ENCODE results near the gene RNASE7.
"Not testable (repeated sequence)": the region's sequence is repeated elsewhere in the genome, so short reads cannot be mapped to it uniquely, and the experiment has no call there.

RNASE7 gene

GRCh38 chr14:21023817-21024584 lies 18.2 kb upstream of the RNASE7 start:
- no peak for DNase-seq (ENCODE audit: low read depth)

DNA sequence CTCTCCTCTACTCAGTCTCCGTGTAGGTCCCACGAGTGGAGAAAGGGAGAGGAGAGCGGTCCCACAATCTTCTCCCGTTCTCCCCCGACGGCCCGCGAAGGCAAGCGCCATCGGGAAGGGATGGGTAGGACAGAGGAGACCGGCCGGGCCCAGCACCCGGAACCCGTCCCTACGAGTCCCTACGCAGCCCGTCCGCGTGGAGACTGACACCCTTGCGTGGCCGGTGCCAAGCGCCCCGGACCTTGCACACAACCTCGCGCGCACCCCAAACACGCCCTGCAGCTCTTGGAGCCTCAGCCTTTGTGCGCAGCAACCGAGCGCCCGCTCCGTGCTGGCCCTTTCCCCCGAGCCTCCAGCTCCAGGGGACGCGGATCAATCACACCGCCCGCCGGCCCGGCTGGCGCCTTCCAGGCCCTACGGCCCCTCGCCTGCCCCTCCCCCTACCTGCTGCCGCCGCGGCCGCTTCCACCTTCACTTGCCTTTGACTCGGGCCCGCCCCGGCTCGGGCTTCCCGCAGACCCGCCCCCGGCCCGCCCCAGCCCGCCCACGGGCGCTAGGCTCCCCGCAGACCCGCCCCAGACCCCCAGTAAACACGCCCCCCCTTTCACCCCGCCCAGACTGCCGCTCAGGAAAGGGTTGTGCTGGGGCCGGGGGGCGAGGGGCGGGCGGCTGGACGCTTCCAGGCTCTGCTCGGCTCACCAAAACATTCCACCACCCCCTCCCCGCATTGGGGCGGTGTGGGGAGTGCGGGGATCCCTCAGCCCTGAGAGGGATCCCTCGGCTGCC lies 17.4 kb upstream of the RNASE7 start, which contains the start of gene NDRG2:
NDRG2 (minus strand) TSS at position 477 of the 786 bp plus-strand sequence. CDS start 1,746 bp downstream, outside the sequence.
- DNase-seq (ENCODE audit: low read depth), result peak; percentile 38

GRCh38 chr14:21025371-21026273 lies 16.5 kb upstream of the RNASE7 start:
- no peak for DNase-seq (ENCODE audit: low read depth)

DNA sequence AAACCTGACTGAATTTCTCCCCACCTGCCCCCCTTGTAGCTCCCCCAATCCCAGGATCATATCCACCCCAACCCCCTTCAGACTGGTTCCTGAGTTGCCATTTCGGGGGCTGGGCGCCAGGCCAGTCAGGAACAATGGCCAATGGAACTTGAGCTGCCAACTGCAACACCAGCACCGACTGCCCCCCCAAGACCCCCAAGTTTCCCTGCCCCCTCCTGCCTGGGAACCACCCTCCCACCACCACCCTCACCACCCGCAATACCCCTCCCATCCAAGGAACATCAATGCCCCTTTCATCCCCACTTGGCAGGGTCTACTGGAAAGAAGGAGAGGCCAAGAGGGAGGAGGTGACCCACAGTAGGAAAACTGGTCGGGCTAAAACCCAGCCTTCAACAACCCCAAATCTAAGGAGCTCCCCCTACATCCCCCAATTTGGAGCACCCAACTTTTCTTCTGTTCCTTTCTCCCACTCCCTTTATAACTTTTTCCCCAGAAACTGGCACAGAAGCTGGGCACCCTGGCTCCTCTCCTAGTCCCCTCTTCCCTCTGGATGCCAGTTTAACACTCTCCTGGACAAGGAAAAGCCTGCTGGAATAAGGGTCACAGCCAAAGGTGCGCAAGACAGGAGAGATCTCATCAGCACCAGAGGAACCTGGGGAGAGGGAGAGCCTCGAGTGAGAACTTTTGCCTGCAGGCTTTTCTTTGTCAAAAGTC lies 15.7 kb upstream of the RNASE7 start:
- no peak for DNase-seq (ENCODE audit: low read depth)

DNA sequence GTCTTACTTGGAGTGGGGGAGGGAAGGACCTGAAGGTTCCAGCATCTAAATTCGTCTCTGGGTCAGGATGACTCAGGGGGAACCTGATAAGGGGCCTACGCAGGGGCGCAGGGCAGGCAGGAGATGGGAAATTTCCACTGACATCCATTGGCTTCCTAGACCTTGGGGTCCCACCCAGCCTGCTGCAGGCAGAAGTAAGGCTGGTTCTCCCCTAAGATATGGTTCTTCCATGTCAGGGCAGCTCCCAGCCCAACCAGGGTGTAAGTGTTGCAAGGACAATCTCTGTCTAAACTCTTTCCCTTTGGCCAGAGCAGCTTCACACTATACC lies 15.2 kb upstream of the RNASE7 start:
- no peak for DNase-seq (ENCODE audit: low read depth)

DNA sequence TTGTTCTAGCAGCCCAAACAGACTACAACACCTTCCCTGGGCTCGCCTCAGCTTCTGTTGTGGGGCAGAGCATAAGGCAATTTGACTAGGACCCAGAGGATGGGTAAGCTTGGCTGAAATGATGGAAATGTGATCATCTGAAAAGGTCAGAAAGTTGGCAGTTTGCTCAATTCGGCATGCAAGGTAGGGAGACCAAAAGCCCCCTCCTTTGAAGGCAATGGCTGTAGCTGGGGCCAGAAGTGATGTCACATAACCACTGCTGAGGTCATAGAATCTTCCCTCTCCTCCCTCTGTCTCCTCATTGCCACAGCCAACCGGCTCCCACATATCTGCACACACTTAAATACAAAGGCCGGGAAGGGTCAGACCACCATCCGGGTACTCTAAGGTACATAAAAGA lies 12.2 kb upstream of the RNASE7 start, which contains the start of gene TPPP2:
TPPP2 (plus strand) TSS at position 301 of the 400 bp plus-strand sequence. CDS start 365 bp downstream, outside the sequence.
- DNase-seq (ENCODE audit: low read depth), result no peak

GRCh38 chr14:21030531-21030930 lies 11.6 kb upstream of the RNASE7 start:
- no peak for DNase-seq (ENCODE audit: low read depth)

- no peak for DNase-seq (ENCODE audit: low read depth)
Measured at GRCh38 chr14:21032326-21033132, 9.6 kb upstream of the RNASE7 start.

DNA sequence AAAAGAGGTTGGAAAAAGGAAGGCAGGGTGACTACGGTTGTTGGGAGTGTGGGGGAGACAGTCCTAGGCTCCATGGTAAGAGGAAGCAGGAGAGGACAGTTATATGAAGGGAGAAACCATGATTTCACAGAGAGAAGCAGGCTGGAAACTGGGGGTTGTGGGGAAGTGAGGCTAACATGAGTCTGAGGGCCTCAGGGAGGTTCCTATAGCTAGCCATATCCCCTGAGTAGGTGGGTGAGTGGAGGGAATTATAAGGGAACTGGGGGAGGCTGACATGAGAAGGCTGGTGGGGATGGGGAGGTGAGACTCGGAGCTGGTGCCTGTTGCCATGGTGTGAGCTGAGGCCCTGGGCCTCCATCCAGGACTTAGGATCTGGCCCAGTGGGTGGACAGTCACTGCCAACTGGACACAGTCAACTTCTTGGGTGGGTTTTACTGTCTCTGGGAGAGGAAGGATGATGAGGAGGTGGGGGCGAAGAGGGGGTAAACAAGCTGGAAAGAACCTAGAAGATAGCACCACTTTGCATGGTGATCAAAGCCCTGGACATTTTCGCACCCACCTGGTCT lies 8.9 kb upstream of the RNASE7 start:
- DNase-seq (ENCODE audit: low read depth), result no peak

DNA sequence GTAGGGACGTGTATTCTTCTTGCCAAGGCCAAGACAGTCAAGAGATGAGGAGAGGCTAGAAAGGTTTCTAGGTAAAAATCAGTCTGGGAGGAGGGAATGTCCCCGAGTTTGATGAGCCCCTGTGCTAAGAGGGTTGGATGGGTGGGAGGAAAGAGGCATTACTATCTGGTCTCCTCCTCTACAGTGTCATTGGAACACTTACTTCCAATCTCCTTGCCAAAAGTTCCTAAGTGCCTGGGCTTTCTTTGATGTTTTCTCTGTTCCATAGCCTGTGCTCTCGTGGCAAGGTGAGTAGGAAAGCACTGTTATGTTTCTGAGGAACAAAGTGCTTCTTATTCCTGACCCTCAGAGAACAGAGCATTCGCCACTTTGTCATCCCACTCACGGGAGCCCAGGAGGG lies 7.5 kb upstream of the RNASE7 start, which contains the start of gene RNASE13:
RNASE13 (minus strand) TSS at position 101 of the 400 bp plus-strand sequence. CDS start 519 bp downstream, outside the sequence.
- no peak for DNase-seq (ENCODE audit: low read depth)

DNA sequence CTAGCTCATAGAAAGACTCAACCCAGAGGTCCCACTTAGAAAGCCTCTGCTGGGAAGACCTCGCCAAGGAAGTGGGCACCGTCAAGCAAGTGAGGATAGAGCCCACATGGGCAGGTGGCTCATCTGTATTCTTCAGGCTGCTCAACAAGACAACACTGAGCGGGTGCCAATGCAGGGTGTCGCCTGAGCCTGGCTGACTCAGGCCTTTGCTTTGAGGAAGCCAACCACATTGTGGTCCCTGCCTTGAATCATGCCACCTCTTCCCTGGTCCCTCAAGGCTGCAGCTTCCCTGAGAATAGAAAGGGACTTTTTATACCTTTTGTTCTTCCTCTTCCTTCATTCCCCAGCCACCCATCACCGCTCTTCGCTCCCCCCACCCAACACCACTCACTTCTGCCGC lies 5.4 kb upstream of the RNASE7 start:
- DNase-seq (ENCODE audit: low read depth), result no peak

- no peak for DNase-seq (ENCODE audit: low read depth)
Measured at GRCh38 chr14:21037156-21037555, 5.0 kb upstream of the RNASE7 start.

- DNase-seq (ENCODE audit: low read depth), result no peak
Measured at GRCh38 chr14:21038441-21039422, 3.4 kb upstream of the RNASE7 start.

DNA sequence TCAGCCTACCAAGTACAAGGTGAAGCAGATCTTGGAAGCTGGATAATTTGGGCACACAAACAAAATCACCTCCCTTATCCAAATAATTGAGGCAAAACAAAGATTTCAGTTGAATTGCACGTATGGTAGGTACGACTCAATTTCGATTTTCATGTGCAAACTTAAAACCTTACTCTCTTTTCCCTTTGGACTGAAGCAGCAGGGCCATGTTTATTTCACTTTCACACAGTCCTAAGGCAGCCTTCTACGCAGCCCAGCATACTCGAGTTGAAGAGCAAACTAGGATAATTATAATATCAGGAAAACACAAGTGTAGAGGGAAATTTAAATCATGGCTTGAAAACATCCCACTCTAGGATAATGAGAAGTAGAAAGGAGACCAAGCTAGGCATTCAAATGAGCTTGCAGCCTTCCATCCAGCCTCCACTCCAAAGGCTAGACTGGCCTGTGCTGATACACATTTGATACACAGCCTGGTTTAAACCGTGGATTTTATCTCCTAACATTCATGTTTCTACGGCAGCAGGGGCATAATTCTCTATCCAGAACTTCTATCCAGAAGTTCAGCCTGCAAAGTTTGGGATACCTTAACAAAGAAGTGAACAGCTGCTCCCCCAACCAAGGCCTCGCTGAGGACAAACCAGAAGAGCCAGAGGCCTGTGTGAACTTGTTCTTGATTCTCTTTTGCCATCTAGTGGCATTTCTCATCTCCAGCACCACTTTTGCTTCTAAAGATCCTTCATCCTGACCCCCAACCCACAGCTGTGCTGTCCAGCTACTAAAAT lies 2.4 kb upstream of the RNASE7 start:
- no peak for DNase-seq (ENCODE audit: low read depth)

GRCh38 chr14:21040370-21040925 lies 1.7 kb upstream of the RNASE7 start:
- DNase-seq (ENCODE audit: low read depth), result no peak

DNA sequence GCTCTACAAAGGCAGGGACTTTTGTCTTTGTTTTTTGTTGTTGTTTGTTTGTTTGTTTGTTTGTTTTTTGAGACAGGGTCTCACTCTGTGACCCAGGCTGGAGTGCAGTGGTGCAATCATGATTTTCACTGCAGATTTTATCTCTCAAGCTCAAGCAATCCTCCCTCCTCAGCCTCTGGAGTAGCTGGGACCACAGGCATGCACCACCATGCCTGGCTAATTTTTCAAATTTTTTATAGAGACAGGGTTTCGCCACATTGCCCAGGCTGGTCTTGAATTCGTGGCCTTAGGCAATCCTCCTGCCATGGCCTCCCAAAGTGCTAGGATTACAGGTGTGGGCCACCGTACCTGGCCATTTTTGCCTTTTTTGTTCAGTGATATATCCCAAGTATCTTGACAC lies 1.2 kb upstream of the RNASE7 start:
- DNase-seq (ENCODE audit: low read depth), result not testable (repeated sequence)

GRCh38 chr14:21042918-21043317 lies 756 bp downstream of the RNASE7 start:
- DNase-seq (ENCODE audit: low read depth), result no peak
